Activated naive CD4-positive, alpha-beta T cell treated with anti-CD3 and anti-CD28 coated beads, Interleukin-2, amount 10 ng/mL, durations not matched to agents 7 days and 5 days (primary cell): Measurements from ENCODE around the gene WNT4.

Source experiments
- CTCF ChIA-PET: fragments of 350-600 bp; sonication (Branson Sonifier 250); formaldehyde crosslinking; loops from one replicate; lab custom pipeline; 2021; ENCODE audit warnings: antibody characterized with exemption; lab: Charles Lee
- DNase-seq: peaks from one replicate; pipeline ENCODE4 v3.0.0-alpha.2; 2020
- H3K27ac Mint-ChIP-seq: one replicate; pipeline ENCODE4 v1.8.0; 2021; ENCODE audit warnings: mild to moderate bottlenecking, moderate library complexity, mixed read lengths
- H3K27me3 Mint-ChIP-seq: one replicate; pipeline ENCODE4 v1.8.0; 2021; ENCODE audit warnings: mild to moderate bottlenecking, mixed read lengths
- H3K36me3 Mint-ChIP-seq: one replicate; pipeline ENCODE4 v1.8.0; 2021; ENCODE audit warnings: mixed read lengths
- H3K4me1 Mint-ChIP-seq: one replicate; pipeline ENCODE4 v1.8.0; 2021; ENCODE audit warnings: mixed read lengths
- H3K4me3 Mint-ChIP-seq: one replicate; pipeline ENCODE4 v1.8.0; 2021; ENCODE audit warnings: mild to moderate bottlenecking, moderate library complexity, mixed read lengths
- H3K9me3 Mint-ChIP-seq: one replicate; pipeline ENCODE4 v1.8.0; 2021; ENCODE audit warnings: mixed read lengths

WNT4 gene

GRCh38 chr1:22174446-22175220 is 31.7 kb upstream of the WNT4 start:
- Mint-ChIP-seq H3K27ac (no peak overlapping the region), H3K4me3 (no peak overlapping the region), H3K36me3 (no peaks in the 10 kb centered on the region), H3K9me3 (no peaks in the 10 kb centered on the region), H3K4me1 (peaks cover 5% of the 10 kb centered on the region), H3K27me3 (peaks cover 40% of the 10 kb centered on the region)
- DNase-seq = no peak
- CTCF ChIA-PET = no interaction called here

- Mint-ChIP-seq H3K9me3 (no peaks in the 10 kb centered on the region), H3K27ac (no peak overlapping the region), H3K36me3 (no peaks in the 10 kb centered on the region), H3K4me1 (peaks cover 13% of the 10 kb centered on the region), H3K4me3 (no peak overlapping the region), H3K27me3 (peaks cover 43% of the 10 kb centered on the region)
- CTCF ChIA-PET = no interaction called here
- DNase-seq = no peak
Observed at GRCh38 chr1:22171951-22172715, 29.2 kb upstream of the WNT4 start.

DNA sequence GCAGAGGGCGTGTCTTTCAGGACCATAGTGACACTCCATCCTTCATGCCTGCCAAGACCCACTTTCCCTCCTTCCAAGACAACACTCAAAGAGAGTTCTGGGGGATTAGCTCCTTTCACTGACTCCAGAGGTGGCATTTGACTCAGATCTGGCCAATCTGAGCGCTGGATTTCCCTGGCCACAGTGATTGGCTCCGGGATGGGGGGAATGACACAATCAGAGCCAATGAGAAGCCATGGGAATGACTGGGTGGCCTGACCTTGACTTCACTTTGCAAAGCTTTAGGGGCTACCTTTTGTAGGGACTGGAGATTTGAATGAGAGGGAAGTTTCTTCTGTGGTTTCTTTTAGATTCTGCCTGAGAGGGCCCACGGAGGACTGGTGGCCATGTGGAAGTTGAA is 26.9 kb upstream of the WNT4 start:
- Mint-ChIP-seq H3K27ac (no peak overlapping the region), H3K36me3 (no peaks in the 10 kb centered on the region), H3K9me3 (no peaks in the 10 kb centered on the region), H3K4me3 (no peak overlapping the region), H3K4me1 (peaks cover 8% of the 10 kb centered on the region), H3K27me3 (peaks cover 39% of the 10 kb centered on the region)
- DNase-seq = no peak
- CTCF ChIA-PET = no interaction called here

GRCh38 chr1:22168412-22168973 is 25.6 kb upstream of the WNT4 start:
- CTCF ChIA-PET = no interaction called here

DNA sequence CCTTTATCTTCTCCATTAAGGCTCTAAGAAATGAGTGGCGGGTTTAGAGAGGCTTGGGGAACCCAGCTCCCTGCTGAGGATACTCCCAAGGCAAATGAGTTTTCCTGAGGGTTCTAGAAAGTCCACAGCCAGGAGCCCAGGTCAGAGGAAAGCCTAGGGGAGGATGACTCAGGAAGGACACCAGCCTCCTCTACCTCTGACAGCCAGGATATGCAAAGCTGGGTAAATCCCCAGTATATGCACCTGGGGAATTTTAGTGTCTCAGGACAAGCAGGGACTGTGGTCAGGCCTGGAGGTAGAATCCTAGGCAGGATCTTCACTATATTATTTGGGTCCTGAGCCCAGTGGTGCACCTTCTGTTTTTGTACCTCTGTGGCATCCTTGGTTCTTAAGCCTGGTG is 23.5 kb upstream of the WNT4 start:
- Mint-ChIP-seq H3K27ac (no peak overlapping the region), H3K4me1 (peaks cover 8% of the 10 kb centered on the region), H3K4me3 (no peak overlapping the region), H3K27me3 (peaks cover 35% of the 10 kb centered on the region), H3K36me3 (no peaks in the 10 kb centered on the region), H3K9me3 (no peaks in the 10 kb centered on the region)
- CTCF ChIA-PET = no interaction called here
- no peak for DNase-seq

More at GRCh38 chr1:22168412-22168973, 25.6 kb upstream of the WNT4 start:
- Mint-ChIP-seq H3K4me3 (no peak overlapping the region), H3K27ac (no peak overlapping the region), H3K9me3 (no peaks in the 10 kb centered on the region), H3K27me3 (peaks cover 34% of the 10 kb centered on the region), H3K36me3 (no peaks in the 10 kb centered on the region), H3K4me1 (peaks cover 8% of the 10 kb centered on the region)
- DNase-seq = no peak

GRCh38 chr1:22164841-22165808 is 22.2 kb upstream of the WNT4 start:
- no peak overlapping the region for H3K4me3 Mint-ChIP-seq
- H3K36me3 Mint-ChIP-seq = no peaks in the 10 kb centered on the region
- peaks cover 34% of the 10 kb centered on the region for H3K27me3 Mint-ChIP-seq

GRCh38 chr1:22163564-22163963 is 20.7 kb upstream of the WNT4 start:
- peaks cover 27% of the 10 kb centered on the region for H3K27me3 Mint-ChIP-seq
- no peak overlapping the region for H3K27ac Mint-ChIP-seq
- H3K4me3 Mint-ChIP-seq = no peak overlapping the region
- no peak for DNase-seq
- H3K36me3 Mint-ChIP-seq = no peaks in the 10 kb centered on the region
- peaks cover 4% of the 10 kb centered on the region for H3K4me1 Mint-ChIP-seq
- CTCF ChIA-PET = no interaction called here
- no peaks in the 10 kb centered on the region for H3K9me3 Mint-ChIP-seq

More at GRCh38 chr1:22164841-22165808, 22.2 kb upstream of the WNT4 start:
- CTCF ChIA-PET = no interaction called here
- H3K9me3 Mint-ChIP-seq = no peaks in the 10 kb centered on the region
- H3K4me1 Mint-ChIP-seq = peaks cover 8% of the 10 kb centered on the region
- DNase-seq = no peak
- H3K27ac Mint-ChIP-seq = no peak overlapping the region

DNA sequence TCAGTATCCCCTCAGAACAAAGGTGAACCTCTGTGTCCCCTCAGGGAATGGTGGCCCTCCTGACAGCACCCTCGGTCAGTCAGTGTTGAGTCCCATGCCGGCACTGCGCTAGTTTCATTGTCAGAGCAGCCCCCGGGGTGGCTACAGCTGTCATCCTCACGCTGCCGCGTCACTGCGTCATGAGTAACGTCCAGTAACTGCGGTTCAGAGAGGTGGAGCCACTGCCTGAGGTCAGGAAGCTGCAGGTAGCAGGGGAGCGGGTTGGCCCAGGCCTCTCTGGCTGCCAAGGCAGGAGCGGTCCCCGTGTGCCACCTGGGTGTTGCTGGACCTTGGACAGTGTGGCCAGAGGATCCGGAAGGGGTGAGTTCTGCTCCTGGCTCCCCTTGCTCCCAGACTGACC is 20.2 kb upstream of the WNT4 start:
- Mint-ChIP-seq H3K27me3 (peaks cover 26% of the 10 kb centered on the region), H3K9me3 (no peaks in the 10 kb centered on the region), H3K27ac (no peak overlapping the region), H3K36me3 (no peaks in the 10 kb centered on the region), H3K4me1 (no peaks in the 10 kb centered on the region), H3K4me3 (no peak overlapping the region)
- DNase-seq = no peak
- CTCF ChIA-PET = no interaction called here

- H3K36me3 Mint-ChIP-seq = no peaks in the 10 kb centered on the region
- H3K27me3 Mint-ChIP-seq = peaks cover 34% of the 10 kb centered on the region
- CTCF ChIA-PET = no interaction called here
- DNase-seq = no peak
- no peaks in the 10 kb centered on the region for H3K4me1 Mint-ChIP-seq
- no peak overlapping the region for H3K27ac Mint-ChIP-seq
- H3K4me3 Mint-ChIP-seq = no peak overlapping the region
- H3K9me3 Mint-ChIP-seq = no peaks in the 10 kb centered on the region
Observed at GRCh38 chr1:22159891-22160290, 17.0 kb upstream of the WNT4 start.

DNA sequence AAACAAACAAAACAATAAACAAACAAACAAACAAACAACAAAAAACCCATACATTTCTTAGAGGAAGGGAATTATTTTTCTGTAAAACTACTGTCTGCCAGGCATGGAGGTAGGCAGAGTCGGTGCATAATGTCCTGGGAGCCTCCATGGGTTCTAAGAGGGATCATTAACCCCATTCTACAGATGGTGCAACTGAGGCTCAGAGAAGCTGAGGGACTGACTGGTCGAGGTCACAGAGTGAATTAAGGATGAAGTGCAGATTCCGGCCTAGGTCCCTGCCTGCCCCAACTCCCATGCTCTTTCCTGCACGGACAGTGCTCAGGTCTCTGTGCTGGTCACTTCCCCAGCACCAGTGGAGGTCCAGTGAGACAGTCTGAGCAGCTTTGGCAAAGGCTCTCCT is 15.8 kb upstream of the WNT4 start:
- CTCF ChIA-PET = no interaction called here
- no peak for DNase-seq
- no peak overlapping the region for H3K27ac Mint-ChIP-seq
- no peaks in the 10 kb centered on the region for H3K4me1 Mint-ChIP-seq
- no peak overlapping the region for H3K4me3 Mint-ChIP-seq
- no peaks in the 10 kb centered on the region for H3K36me3 Mint-ChIP-seq
- H3K9me3 Mint-ChIP-seq = no peaks in the 10 kb centered on the region
- peaks cover 39% of the 10 kb centered on the region for H3K27me3 Mint-ChIP-seq

- no peak overlapping the region for H3K27ac Mint-ChIP-seq
- no peaks in the 10 kb centered on the region for H3K36me3 Mint-ChIP-seq
- H3K4me3 Mint-ChIP-seq = no peak overlapping the region
Observed at GRCh38 chr1:22157359-22157966, 14.6 kb upstream of the WNT4 start.

DNA sequence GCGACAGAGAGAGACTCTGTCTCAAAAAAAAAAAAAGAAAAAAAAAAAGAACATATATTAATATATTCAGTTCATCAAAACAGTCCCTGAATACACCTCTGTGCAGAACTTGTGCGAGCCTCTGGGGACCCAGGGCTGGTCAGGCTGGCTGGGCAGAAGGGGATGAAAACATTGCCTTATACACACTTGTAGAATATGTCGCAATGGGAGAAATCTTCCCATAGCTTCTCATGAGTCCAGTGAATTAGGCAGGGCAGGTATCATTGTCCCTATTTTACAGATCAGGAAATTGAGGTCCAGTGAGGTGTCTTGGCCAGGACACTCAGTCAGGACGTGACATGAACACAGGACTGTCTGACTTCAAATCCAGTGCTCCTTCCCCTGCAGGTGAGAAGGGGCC is 12.6 kb upstream of the WNT4 start:
- Mint-ChIP-seq H3K27me3 (peaks cover 54% of the 10 kb centered on the region), H3K4me1 (no peaks in the 10 kb centered on the region)

More at GRCh38 chr1:22157359-22157966, 14.6 kb upstream of the WNT4 start:
- DNase-seq = no peak
- CTCF ChIA-PET = no interaction called here
- Mint-ChIP-seq H3K9me3 (no peaks in the 10 kb centered on the region), H3K27me3 (peaks cover 43% of the 10 kb centered on the region), H3K4me1 (no peaks in the 10 kb centered on the region)

DNA sequence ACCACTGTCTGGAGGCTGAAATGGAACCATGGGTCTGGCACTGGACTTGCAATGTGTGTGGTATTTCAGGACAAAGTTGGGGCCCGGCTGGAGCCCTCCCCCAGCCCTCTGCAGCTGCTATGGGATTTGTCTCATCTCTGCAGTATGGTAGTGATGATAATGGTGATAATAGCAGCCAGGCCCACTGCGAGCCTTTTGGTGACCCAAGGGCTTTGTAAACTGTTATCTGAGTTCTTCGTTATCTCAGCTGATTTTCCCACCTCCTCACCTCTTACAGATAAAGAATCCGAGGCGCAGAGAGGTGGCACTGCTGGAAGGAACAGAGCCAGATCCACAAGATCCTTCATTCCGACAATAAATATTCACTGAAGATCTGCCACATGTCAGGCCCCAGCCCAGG is 11.7 kb upstream of the WNT4 start:
- Mint-ChIP-seq H3K4me1 (no peaks in the 10 kb centered on the region), H3K27me3 (peaks cover 62% of the 10 kb centered on the region), H3K9me3 (no peaks in the 10 kb centered on the region), H3K4me3 (no peak overlapping the region), H3K27ac (no peak overlapping the region), H3K36me3 (no peaks in the 10 kb centered on the region)
- DNase-seq = no peak
- CTCF ChIA-PET = no interaction called here

More for the DNA sequence above, 12.6 kb upstream of the WNT4 start:
- CTCF ChIA-PET = no interaction called here
- H3K27ac Mint-ChIP-seq = no peak overlapping the region
- no peak overlapping the region for H3K4me3 Mint-ChIP-seq
- no peaks in the 10 kb centered on the region for H3K36me3 Mint-ChIP-seq
- no peaks in the 10 kb centered on the region for H3K9me3 Mint-ChIP-seq
- no peak for DNase-seq
